Fibroblast of lung (primary cell): Measurements from ENCODE around the gene PLA2G4B. TPM values are rescaled to one million over a fixed set of nuclear protein-coding genes. Genes with fewer than 3 reads are reported as not detected.
A peak's percentile ranks its signal among the peaks of the same experiment; 100 is the strongest.

Source experiments
- DNase-seq, 2 donors: peaks; one replicate each; pipeline versions ENCODE4 v3.0.0 to v3.0.0-alpha.2; 2010; ENCODE audit warnings: low read depth in 2 of 2
- H2AFZ ChIP-seq: 2 replicates; pipeline ENCODE4 v1.5.1; 2012; ENCODE audit warnings: low read length, control low read depth, inconsistent platforms
- H3K27ac ChIP-seq: 2 replicates; pipeline ENCODE4 v1.5.1; 2011; ENCODE audit warnings: low read length, control low read depth; ENCODE audit not compliant: insufficient read depth
- H3K27me3 ChIP-seq: 2 replicates; pipeline ENCODE4 v1.5.1; 2011; ENCODE audit warnings: mild to moderate bottlenecking, low read length; ENCODE audit not compliant: control insufficient read depth, insufficient read depth
- H3K36me3 ChIP-seq: 2 replicates; pipeline ENCODE4 v1.5.1; 2011; ENCODE audit warnings: low read length; ENCODE audit not compliant: control insufficient read depth, insufficient read depth
- H3K4me1 ChIP-seq: 2 replicates; pipeline ENCODE4 v1.5.1; 2011; ENCODE audit warnings: low read length; ENCODE audit not compliant: control insufficient read depth, insufficient read depth; ENCODE audit errors: extremely low read depth
- H3K4me2 ChIP-seq: 2 replicates; pipeline ENCODE4 v1.5.1; 2011; ENCODE audit warnings: low read length, control low read depth; ENCODE audit not compliant: insufficient read depth; ENCODE audit errors: extremely low read depth
- H3K4me3 ChIP-seq, 4 experiments: fragments of 200-600 bp in 1 of 4; sonication (generic) in 1 of 4; replicated peaks in 1 of 4; 2 replicates each; pipeline ENCODE4 v1.5.1; 2011 to 2016; ENCODE audit warnings: low read length in 4 of 4, low read depth in 3 of 4, mild to moderate bottlenecking in 3 of 4, control low read depth in 2 of 4, inconsistent platforms in 1 of 4, mixed read lengths in 1 of 4; ENCODE audit not compliant: insufficient read depth in 1 of 4; ENCODE audit errors: control extremely low read depth in 1 of 4
- H3K79me2 ChIP-seq: 2 replicates; pipeline ENCODE4 v1.5.1; 2012; ENCODE audit warnings: mild to moderate bottlenecking, low read length, inconsistent platforms; ENCODE audit not compliant: control insufficient read depth, insufficient read depth
- H3K9ac ChIP-seq: 2 replicates; pipeline ENCODE4 v1.5.1; 2011; ENCODE audit warnings: mild to moderate bottlenecking, low read length, control low read depth; ENCODE audit not compliant: insufficient read depth
- H3K9me3 ChIP-seq: 2 replicates; pipeline ENCODE4 v1.5.1; 2012; ENCODE audit warnings: low read depth, low read length; ENCODE audit not compliant: control insufficient read depth, insufficient read depth
- H4K20me1 ChIP-seq: 2 replicates; pipeline ENCODE4 v1.5.1; 2011; ENCODE audit warnings: low read length; ENCODE audit not compliant: control insufficient read depth, insufficient read depth; ENCODE audit errors: extremely low read depth
- EZH2 ChIP-seq: IDR thresholded peaks from 2 replicates; pipeline ENCODE4 v1.5.1; 2012; ENCODE audit warnings: low read length, control low read depth, mild to moderate bottlenecking; ENCODE audit errors: missing control alignments
- polyA plus RNA-seq, 2 donors: library from polyadenylated mRNA; depleted of rRNA in 1 of 2; stranded (reverse) in 1 of 2; unstranded in 1 of 2; fragments of >200 nt; gene quantifications; 2 replicates each; pipeline ENCODE4 v1.2.1, GENCODE V29; 2011 to 2012; ENCODE audit warnings: missing spikeins in 1 of 2
- total RNA-seq: library from RNA; depleted of rRNA; stranded (reverse); fragments of >200 nt; gene quantifications from 2 replicates; pipeline ENCODE4 v1.2.1, GENCODE V29; 2014
- TF ChIP-seq, protein P1 (sequence below), 2 donors: IDR thresholded peaks in 1 of 2; conservative IDR thresholded peaks in 1 of 2; 1 replicate in 1 of 2; 2 replicates in 1 of 2; pipeline ENCODE4 v1.5.1; 2011 to 2012; ENCODE audit warnings: low read length in 2 of 2, control low read depth in 1 of 2, inconsistent platforms in 1 of 2, low read depth in 1 of 2, mild to moderate bottlenecking in 1 of 2

Gene PLA2G4B
- total and polyA plus RNA-seq, 2 donors (not counting 1 experiment from before 2014, with no cell fraction given): 0.99 to 1.2 TPM

DNA sequence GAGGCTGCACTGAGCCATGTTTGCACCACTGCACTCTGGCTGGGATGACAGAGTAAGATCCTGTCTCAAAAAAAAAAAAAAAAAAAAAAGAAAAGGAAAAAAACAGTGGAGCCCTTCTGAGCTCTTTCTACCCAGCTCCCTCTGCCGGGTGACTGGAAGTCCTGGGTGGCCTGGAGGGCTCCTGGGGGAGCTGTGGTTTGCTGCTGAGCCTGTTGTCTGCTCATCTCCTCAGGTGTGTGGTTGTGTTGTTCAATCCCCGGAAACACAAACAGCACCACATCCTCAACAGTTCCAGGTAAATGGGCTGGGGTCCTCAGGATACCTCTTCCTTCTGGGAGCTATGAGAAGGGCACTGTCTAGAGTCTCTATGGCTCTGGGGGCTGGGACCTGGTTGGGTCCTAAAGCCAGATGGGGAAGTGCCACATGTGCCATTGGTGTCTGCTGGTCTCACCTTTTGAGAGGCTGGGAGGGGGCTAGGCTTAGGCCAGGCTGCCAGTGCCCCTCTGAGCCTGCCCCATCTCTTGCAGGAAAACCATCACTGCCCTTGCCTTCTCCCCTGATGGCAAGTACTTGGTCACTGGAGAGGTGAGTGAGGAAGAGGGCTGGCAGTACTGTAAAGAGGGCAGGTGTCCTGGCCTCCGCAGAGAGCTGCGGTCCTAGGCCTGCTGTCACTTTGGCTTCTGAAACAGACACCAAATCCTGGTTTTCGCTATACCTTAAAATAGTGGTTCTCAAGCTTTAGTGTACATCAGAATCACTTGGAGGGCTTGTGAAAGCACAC is 27.8 kb upstream of the PLA2G4B start:
- Histone ChIP-seq H4K20me1 (no peaks in the 10 kb centered on the region), H3K79me2 (no peaks in the 10 kb centered on the region), H2AFZ (no peak overlapping the region), H3K27me3 (no peaks in the 10 kb centered on the region), H3K27ac (no peak overlapping the region), H3K4me1 (peaks cover 8% of the 10 kb centered on the region), H3K9ac (no peak overlapping the region), H3K9me3 (no peaks in the 10 kb centered on the region), H3K36me3 (peaks cover 4% of the 10 kb centered on the region), H3K4me3 (no peak overlapping the region), H3K4me2 (no peak overlapping the region)
- TF ChIP-seq, protein P1, sequence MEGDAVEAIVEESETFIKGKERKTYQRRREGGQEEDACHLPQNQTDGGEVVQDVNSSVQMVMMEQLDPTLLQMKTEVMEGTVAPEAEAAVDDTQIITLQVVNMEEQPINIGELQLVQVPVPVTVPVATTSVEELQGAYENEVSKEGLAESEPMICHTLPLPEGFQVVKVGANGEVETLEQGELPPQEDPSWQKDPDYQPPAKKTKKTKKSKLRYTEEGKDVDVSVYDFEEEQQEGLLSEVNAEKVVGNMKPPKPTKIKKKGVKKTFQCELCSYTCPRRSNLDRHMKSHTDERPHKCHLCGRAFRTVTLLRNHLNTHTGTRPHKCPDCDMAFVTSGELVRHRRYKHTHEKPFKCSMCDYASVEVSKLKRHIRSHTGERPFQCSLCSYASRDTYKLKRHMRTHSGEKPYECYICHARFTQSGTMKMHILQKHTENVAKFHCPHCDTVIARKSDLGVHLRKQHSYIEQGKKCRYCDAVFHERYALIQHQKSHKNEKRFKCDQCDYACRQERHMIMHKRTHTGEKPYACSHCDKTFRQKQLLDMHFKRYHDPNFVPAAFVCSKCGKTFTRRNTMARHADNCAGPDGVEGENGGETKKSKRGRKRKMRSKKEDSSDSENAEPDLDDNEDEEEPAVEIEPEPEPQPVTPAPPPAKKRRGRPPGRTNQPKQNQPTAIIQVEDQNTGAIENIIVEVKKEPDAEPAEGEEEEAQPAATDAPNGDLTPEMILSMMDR (conservative IDR thresholded peaks at IDR 0.05 in 1 of 2, IDR thresholded peaks at IDR 0.05 in 1 of 2; ENCODE audit: low read depth in 1 of 2, low read length in 2 of 2): no peak
- TF ChIP-seq EZH2: no peak
- no peak for DNase-seq

DNA sequence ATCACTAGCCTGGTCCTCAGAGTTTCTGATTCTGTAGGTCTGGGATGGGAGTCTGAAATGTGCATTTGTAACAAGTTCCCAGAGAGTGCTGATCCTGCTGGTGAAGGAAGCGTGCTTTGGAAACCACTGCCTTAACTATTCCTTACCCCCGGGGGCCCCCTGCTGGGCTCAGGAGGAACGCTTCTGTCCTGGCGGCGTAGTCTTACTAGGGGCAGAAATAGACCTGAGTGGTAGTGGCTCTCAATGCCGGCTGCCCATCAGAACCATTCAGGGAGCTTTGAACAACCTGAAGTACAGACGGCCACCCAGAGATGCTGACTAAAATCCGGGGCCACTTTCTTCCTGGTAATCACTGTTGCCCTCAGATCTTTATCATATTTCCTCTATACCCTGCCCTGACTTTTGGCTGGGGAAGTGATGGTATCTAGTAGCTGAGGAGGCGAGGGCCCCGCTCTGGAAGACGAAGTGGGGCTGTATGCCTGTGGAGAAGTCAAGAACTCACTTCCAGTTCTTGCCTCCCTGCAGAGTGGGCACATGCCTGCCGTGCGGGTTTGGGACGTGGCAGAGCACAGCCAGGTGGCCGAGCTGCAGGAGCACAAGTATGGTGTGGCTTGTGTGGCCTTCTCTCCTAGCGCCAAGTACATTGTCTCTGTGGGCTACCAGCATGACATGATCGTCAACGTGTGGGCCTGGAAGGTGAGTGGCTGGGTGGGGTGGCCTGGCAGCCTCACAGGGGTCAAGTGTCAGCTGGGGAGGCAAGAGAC is 27.0 kb upstream of the PLA2G4B start:
- Histone ChIP-seq H3K4me1 (peaks cover 8% of the 10 kb centered on the region), H3K27me3 (no peaks in the 10 kb centered on the region), H2AFZ (no peak overlapping the region), H3K9me3 (no peaks in the 10 kb centered on the region), H3K79me2 (no peaks in the 10 kb centered on the region), H4K20me1 (no peaks in the 10 kb centered on the region), H3K9ac (no peak overlapping the region), H3K27ac (no peak overlapping the region), H3K36me3 (peaks cover 4% of the 10 kb centered on the region), H3K4me3 (no peak overlapping the region), H3K4me2 (no peak overlapping the region)
- TF ChIP-seq, protein P1 (conservative IDR thresholded peaks at IDR 0.05 in 1 of 2, IDR thresholded peaks at IDR 0.05 in 1 of 2; ENCODE audit: low read depth in 1 of 2, low read length in 2 of 2): peak; percentile 89 to 94
- no peak for TF ChIP-seq EZH2
- DNase-seq: peak; percentile 67 to 87

DNA sequence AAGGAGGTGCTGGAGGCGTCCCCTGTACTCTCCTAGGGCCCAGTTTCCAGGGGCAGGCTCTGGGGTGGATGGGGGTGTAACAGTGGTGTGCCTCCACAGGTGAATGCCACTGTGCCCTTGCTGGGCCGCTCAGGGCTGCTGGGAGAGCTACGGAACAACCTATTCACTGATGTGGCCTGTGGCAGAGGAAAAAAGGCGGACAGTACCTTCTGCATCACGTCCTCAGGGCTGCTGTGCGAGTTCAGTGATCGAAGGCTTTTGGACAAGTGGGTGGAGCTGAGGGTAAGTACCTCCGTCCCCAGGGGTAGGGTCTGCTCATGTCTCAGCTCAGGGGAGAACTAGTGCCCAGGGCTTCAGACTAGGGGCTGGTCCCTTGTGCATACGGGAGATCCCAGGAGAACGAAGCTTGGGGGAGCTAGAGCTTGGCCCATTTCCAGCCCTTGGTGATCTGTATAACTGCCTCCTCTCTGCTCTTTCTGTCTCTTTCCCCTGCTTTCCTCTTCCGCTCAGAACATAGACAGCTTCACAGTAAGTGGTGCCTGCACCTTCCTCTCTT is 25.7 kb upstream of the PLA2G4B start:
- Histone ChIP-seq H3K4me2 (no peak overlapping the region), H3K27me3 (no peaks in the 10 kb centered on the region), H3K36me3 (peaks cover 7% of the 10 kb centered on the region), H3K4me1 (peaks cover 8% of the 10 kb centered on the region), H3K27ac (no peak overlapping the region), H3K9ac (no peak overlapping the region), H3K9me3 (no peaks in the 10 kb centered on the region), H2AFZ (no peak overlapping the region), H4K20me1 (no peaks in the 10 kb centered on the region), H3K4me3 (no peak overlapping the region), H3K79me2 (no peaks in the 10 kb centered on the region)
- DNase-seq: no peak
- TF ChIP-seq, protein P1 (conservative IDR thresholded peaks at IDR 0.05 in 1 of 2, IDR thresholded peaks at IDR 0.05 in 1 of 2; ENCODE audit: low read depth in 1 of 2, low read length in 2 of 2): no peak
- no peak for TF ChIP-seq EZH2
